GM12865 (cell line): ENCODE results near the gene DNAJC6.

Experiments
- DNase-seq: peaks from one replicate; pipeline ENCODE4 v3.0.0; 2010; ENCODE audit warnings: low read depth
- H3K4me3 ChIP-seq: 2 replicates; pipeline ENCODE4 v1.5.1; 2011; ENCODE audit warnings: mild to moderate bottlenecking, low read depth, low read length, control low read depth
- TF ChIP-seq, protein P1 (sequence below): IDR thresholded peaks from 2 replicates; pipeline ENCODE4 v1.5.1; 2011; ENCODE audit warnings: low read length, control low read depth, low read depth, inconsistent platforms; ENCODE audit not compliant: insufficient read depth; ENCODE audit errors: missing control alignments

DNAJC6 gene

DNA sequence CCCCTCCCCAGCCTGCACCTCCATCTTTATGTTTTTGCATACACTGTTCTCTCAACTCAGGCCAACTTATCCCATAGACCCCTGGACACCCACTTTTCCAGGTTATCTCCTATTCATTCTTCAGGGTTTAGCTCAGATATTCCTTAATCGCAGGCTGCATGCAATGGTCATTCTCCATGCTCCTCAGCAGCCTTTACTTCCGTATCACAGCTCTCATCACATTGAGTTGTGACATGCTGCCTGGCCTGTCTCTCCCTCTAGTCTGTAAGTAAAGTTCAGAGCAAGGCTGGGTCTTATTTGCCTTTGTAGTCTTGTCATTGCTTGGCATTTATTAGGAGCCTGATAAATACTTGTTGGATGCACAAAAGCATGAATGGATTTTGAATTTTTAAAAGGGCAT lies 6.9 kb downstream of the DNAJC6 start:
- no peak for DNase-seq
- TF ChIP-seq, protein P1, sequence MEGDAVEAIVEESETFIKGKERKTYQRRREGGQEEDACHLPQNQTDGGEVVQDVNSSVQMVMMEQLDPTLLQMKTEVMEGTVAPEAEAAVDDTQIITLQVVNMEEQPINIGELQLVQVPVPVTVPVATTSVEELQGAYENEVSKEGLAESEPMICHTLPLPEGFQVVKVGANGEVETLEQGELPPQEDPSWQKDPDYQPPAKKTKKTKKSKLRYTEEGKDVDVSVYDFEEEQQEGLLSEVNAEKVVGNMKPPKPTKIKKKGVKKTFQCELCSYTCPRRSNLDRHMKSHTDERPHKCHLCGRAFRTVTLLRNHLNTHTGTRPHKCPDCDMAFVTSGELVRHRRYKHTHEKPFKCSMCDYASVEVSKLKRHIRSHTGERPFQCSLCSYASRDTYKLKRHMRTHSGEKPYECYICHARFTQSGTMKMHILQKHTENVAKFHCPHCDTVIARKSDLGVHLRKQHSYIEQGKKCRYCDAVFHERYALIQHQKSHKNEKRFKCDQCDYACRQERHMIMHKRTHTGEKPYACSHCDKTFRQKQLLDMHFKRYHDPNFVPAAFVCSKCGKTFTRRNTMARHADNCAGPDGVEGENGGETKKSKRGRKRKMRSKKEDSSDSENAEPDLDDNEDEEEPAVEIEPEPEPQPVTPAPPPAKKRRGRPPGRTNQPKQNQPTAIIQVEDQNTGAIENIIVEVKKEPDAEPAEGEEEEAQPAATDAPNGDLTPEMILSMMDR, result no peak
- no peak overlapping the region for H3K4me3 ChIP-seq

DNA sequence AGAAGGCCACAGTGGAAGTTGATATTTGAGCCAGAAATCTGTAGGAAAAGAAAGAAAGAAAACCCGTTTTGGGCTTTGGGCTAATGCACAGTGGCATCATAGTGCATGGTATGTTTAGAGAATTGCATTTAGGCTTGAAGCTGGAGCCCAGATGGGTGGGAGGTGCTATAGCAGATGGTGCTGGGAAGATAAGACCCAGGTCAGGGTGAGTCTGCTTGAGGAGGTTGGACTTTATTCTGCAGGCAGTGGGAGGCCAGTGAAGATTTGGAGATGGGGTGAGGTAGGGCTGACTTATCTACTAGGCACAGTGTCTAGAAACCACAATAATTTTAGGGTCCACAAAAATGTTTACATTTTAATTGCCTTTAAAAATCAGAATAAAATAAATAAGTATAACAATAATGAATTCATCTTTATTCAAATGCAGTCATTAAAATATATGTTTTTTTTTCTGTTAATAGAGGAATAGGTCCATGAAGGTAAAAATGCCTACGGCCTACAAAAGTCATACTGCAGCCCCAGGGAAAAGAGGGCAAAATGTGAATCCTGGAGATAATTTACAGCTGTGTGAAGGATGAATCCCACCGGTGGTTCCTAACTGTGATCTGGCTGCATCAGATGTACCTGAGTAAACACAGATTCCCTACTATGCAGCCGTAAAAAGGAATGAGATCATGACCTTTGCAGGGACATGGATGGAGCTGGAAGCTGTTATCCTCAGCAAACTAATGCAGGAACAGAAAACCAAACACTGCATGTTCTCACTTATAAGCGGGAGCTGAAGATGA lies 8.7 kb downstream of the DNAJC6 start:
- TF ChIP-seq, protein P1, result no peak
- DNase-seq, result no peak
- H3K4me3 ChIP-seq, result no peak overlapping the region

DNA sequence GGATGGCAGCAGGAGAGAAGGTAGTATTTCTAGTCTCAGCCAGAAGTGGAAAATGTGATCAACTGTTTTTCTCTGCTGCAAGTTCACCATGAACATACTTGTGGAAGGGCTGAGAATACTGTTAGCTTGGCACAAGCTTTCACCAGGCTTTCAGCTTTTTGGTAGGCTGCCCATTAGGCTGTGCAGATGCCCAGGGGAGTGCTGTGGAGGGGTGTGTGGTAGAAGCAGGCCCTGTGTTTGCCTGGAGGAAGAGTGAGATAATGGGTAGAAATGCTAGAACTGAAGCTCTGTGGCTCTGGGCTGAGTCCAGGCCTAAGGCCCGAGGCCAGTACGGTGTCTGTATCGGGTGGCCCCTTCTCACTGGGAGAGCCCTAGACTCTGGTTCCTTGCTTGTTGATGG lies 9.8 kb downstream of the DNAJC6 start:
- no peak overlapping the region for H3K4me3 ChIP-seq
- TF ChIP-seq, protein P1, result no peak
- DNase-seq, result no peak

DNA sequence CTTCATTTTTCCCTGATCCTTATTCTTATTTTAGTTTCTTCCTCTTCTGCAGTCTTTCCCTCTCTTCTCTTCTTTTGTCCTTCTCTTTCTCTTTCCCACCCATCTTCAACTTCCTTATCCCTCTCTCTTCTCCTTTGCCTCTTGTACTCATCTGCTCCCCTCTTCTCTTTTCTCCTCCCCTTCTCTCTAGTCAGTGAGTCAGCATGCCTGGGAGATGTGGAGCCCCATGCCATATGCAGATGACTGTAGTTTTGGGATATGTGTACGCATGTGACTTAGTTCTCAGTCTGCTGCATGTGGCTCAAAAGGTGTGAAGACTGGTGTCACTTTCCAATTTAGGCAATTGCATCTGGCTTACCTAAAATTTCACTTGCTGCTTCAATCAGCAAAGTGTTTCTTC lies 10.4 kb downstream of the DNAJC6 start:
- no peak overlapping the region for H3K4me3 ChIP-seq

DNA sequence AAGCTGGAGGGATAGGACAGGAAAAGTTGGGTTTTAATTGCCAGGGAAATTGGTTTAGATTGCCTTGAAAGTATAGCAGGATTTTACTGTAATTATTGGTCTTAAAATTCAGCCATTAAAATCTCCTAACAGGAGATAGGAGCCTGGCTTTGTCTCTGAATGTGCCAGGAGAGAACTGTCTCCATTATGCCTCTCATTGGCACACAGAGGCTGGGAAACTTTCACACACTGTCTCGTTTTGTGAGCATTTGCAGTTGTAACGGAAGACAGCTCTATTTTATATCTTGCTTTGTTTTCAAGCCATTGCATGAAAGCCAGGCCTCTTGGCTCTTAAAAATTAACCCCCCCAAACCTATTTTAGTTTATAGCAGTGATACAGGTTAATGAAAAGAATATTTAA lies 12.5 kb downstream of the DNAJC6 start:
- TF ChIP-seq, protein P1, result no peak
- H3K4me3 ChIP-seq, result no peak overlapping the region
- DNase-seq, result no peak

More for the DNA sequence above, 10.4 kb downstream of the DNAJC6 start:
- no peak for DNase-seq
- TF ChIP-seq, protein P1, result no peak

DNA sequence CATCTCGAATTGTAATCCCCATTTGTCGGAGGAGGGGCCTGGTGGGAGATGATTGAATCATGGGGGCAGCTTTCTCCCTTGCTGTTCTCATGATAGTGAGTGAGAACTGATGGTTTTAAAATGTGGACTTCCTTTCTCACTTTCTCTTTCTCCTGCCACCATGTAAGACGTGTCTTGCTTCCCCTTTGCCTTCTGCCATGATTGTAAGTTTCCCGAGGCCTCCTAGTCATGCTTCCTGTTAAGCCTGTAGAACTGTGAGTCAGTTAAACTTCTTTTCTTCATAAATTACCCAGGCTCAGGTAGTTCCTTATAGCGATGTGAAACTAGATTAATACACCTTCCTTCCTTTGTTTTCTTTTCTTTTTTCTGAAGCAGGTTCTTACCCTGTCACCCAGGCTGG lies 13.9 kb downstream of the DNAJC6 start:
- TF ChIP-seq, protein P1, result no peak
- DNase-seq, result peak; percentile 16
- no peak overlapping the region for H3K4me3 ChIP-seq

DNA sequence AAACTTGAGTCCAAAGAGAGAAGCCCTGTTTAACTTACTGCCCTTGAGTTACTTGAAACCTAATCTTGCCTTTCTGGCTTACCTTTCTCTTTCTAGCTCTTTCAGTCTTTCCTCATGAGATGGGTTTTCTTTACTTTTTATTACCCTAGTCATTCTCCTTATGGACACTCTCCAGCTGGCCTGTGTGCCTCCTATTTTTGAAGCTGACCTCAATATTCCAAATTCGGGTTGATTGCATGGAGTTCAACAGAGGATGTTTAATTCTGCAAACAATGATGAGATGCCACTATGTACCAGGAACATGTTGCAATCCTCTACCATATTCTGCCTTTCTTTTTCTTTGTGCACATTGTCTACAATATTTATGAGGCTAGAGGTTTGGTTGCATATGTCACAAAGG lies 20.7 kb downstream of the DNAJC6 start:
- H3K4me3 ChIP-seq, result no peak overlapping the region
- TF ChIP-seq, protein P1, result no peak
- no peak for DNase-seq
